NCI-H748 (cell line): Measurements from ENCODE around the gene KDELR3.

Experiments
- DNase-seq: peaks from one replicate; lab custom pipeline; 2025; ENCODE audit not compliant: unreplicated experiment; lab: John Stamatoyannopoulos, UW

The KDELR3 gene

GRCh38 chr22:38437416-38437815 is 30.5 kb upstream of the KDELR3 start:
- no peak for DNase-seq

GRCh38 chr22:38440747-38441350 is 27.0 kb upstream of the KDELR3 start:
- DNase-seq, result no peak

- DNase-seq, result no peak
These were observed 26.1 kb upstream of the KDELR3 start for GRCh38 chr22:38441620-38442287.

- DNase-seq, result no peak
These were observed 24.8 kb upstream of the KDELR3 start for GRCh38 chr22:38442967-38443627.

GRCh38 chr22:38443628-38444521 is 24.0 kb upstream of the KDELR3 start:
- no peak for DNase-seq

- DNase-seq, result no peak
These were observed 23.1 kb upstream of the KDELR3 start for GRCh38 chr22:38444783-38445182.

- no peak for DNase-seq
These were observed 21.8 kb upstream of the KDELR3 start for GRCh38 chr22:38446018-38446601.

GRCh38 chr22:38448945-38449745 is 18.8 kb upstream of the KDELR3 start:
- DNase-seq, result no peak

GRCh38 chr22:38449776-38450175 is 18.1 kb upstream of the KDELR3 start:
- no peak for DNase-seq

- DNase-seq, result no peak
These were observed 17.6 kb upstream of the KDELR3 start for GRCh38 chr22:38450234-38450797.

GRCh38 chr22:38451404-38451803 is 16.5 kb upstream of the KDELR3 start:
- DNase-seq, result no peak

GRCh38 chr22:38451864-38452263 is 16.0 kb upstream of the KDELR3 start:
- no peak for DNase-seq

- DNase-seq, result no peak
These were observed 15.4 kb upstream of the KDELR3 start for GRCh38 chr22:38452373-38453065.

GRCh38 chr22:38453066-38453672 is 14.7 kb upstream of the KDELR3 start:
- DNase-seq, result no peak

GRCh38 chr22:38453996-38454352 is 13.9 kb upstream of the KDELR3 start:
- no peak for DNase-seq

GRCh38 chr22:38454353-38455075 is 13.4 kb upstream of the KDELR3 start:
- no peak for DNase-seq

GRCh38 chr22:38455076-38455529 is 12.8 kb upstream of the KDELR3 start, which contains the start of gene KCNJ4:
Gene KCNJ4, minus strand, starts transcription at chr22:38455199. Its CDS starts 27,067 bp downstream, at chr22:38428132.
- DNase-seq, result no peak
